Endothelial cell of umbilical vein (primary cell): ENCODE measurements around the gene MACF1. TPM values are rescaled to one million over a fixed set of nuclear protein-coding genes. Genes with fewer than 3 reads are reported as not detected.

Source experiments
- BruUV-seq: library from RNA; stranded (reverse); fragments of 400-500 nt; replicated peaks from 2 replicates; lab custom pipeline; 2021; lab: Mats Ljungman, UMichigan
- CTCF ChIA-PET: fragments of 300-600, 350-600 bp; sonication (Branson Sonifier 250); formaldehyde crosslinking; loops from one replicate; lab custom pipeline; 2021; ENCODE audit warnings: antibody characterized with exemption, inconsistent platforms; lab: Charles Lee
- POLR2A ChIA-PET: fragments of 300-600, 350-600 bp; sonication (Branson Sonifier 250); formaldehyde crosslinking; loops from one replicate; lab custom pipeline; 2021; ENCODE audit warnings: antibody characterized with exemption, inconsistent platforms; lab: Charles Lee
- DNase-seq: peaks from one replicate; pipeline ENCODE4 v3.0.0-alpha.2; 2011; ENCODE audit warnings: low read depth, low spot score
- FAIRE-seq: peaks from 2 replicates; lab custom pipeline; 2011; peaks lifted over from hg19 to GRCh38; lab: Jason Lieb, UNC
- H2AFZ ChIP-seq: 2 replicates; pipeline ENCODE4 v1.6.0; 2012; ENCODE audit warnings: low read depth, low read length, control low read depth, inconsistent platforms
- H3K27ac ChIP-seq: 2 replicates; pipeline ENCODE4 v1.5.1; 2011; ENCODE audit warnings: low read depth, mild to moderate bottlenecking, control low read depth, low read length, moderate library complexity; ENCODE audit not compliant: insufficient read depth
- H3K27me3 ChIP-seq, 2 experiments: 2 replicates each; pipeline versions ENCODE4 v1.6.0 to v1.6.1; 2011; ENCODE audit warnings: low read length in 2 of 2, mixed read lengths in 1 of 2; ENCODE audit not compliant: control insufficient read depth in 2 of 2, insufficient read depth in 2 of 2
- H3K36me3 ChIP-seq, 2 experiments: 2 replicates in 1 of 2; 3 replicates in 1 of 2; pipeline ENCODE4 v1.5.1; 2011; ENCODE audit warnings: low read length in 2 of 2, mild to moderate bottlenecking in 1 of 2, moderate library complexity in 1 of 2; ENCODE audit not compliant: control insufficient read depth in 2 of 2, insufficient read depth in 2 of 2; ENCODE audit errors: extremely low read depth in 1 of 2
- H3K4me1 ChIP-seq: 3 replicates; pipeline ENCODE4 v1.5.1; 2011; ENCODE audit warnings: mild to moderate bottlenecking, low read length; ENCODE audit not compliant: control insufficient read depth, insufficient read depth; ENCODE audit errors: extremely low read depth
- H3K4me2 ChIP-seq: 2 replicates; pipeline ENCODE4 v1.6.1; 2011; ENCODE audit warnings: low read length, control low read depth, mixed read lengths; ENCODE audit not compliant: insufficient read depth
- H3K4me3 ChIP-seq, 3 experiments: fragments of 200-600 bp in 1 of 3; sonication (generic), shearing (Covaris generic) in 1 of 3; replicated peaks in 1 of 3; 2 replicates each; pipeline ENCODE4 v1.5.1; 2011 to 2016; ENCODE audit warnings: control low read depth in 3 of 3, low read length in 3 of 3, mild to moderate bottlenecking in 2 of 3, inconsistent platforms in 1 of 3, low read depth in 1 of 3, moderate library complexity in 1 of 3; ENCODE audit not compliant: insufficient read depth in 1 of 3
- H3K79me2 ChIP-seq: 2 replicates; pipeline ENCODE4 v1.6.0; 2012; ENCODE audit warnings: low read length, inconsistent platforms; ENCODE audit not compliant: control insufficient read depth, insufficient read depth
- H3K9ac ChIP-seq: replicated peaks from 2 replicates; pipeline ENCODE3; 2011; ENCODE audit warnings: low read length, control low read depth; ENCODE audit not compliant: insufficient read depth; ENCODE audit errors: extremely low read depth
- H3K9me1 ChIP-seq: replicated peaks from 3 replicates; pipeline ENCODE4 v1.6.0; 2011; ENCODE audit warnings: mild to moderate bottlenecking, low read length; ENCODE audit not compliant: control insufficient read depth, insufficient read depth; ENCODE audit errors: extremely low read depth
- H3K9me3 ChIP-seq: replicated peaks from 2 replicates; pipeline ENCODE4 v1.5.1; 2012; ENCODE audit warnings: low read length, inconsistent platforms; ENCODE audit not compliant: control insufficient read depth, insufficient read depth
- H4K20me1 ChIP-seq: replicated peaks from 2 replicates; pipeline ENCODE3; 2011; ENCODE audit warnings: mild to moderate bottlenecking, low read length; ENCODE audit not compliant: control insufficient read depth, insufficient read depth; ENCODE audit errors: extremely low read depth
- CTCF ChIP-seq, 2 donors: IDR thresholded peaks; 1 replicate in 1 of 2; 2 replicates in 1 of 2; pipeline ENCODE4 v1.5.1; 2011; ENCODE audit warnings: low read length in 2 of 2, mild to moderate bottlenecking in 2 of 2, moderate library complexity in 2 of 2, control low read depth in 1 of 2, inconsistent platforms in 1 of 2, low read depth in 1 of 2; ENCODE audit not compliant: insufficient read depth in 1 of 2; ENCODE audit errors: extremely low read depth in 1 of 2
- EZH2 ChIP-seq: IDR thresholded peaks from 2 replicates; pipeline ENCODE4 v1.6.1; 2012; ENCODE audit warnings: borderline replicate concordance, low read depth, mild to moderate bottlenecking, moderate library complexity, low read length, inconsistent platforms; ENCODE audit not compliant: severe bottlenecking
- FOS ChIP-seq: IDR thresholded peaks from 2 replicates; pipeline ENCODE4 v1.6.1; 2011; ENCODE audit warnings: mild to moderate bottlenecking, low read length, moderate library complexity, borderline replicate concordance; ENCODE audit not compliant: insufficient read depth
- GATA2 ChIP-seq: IDR thresholded peaks from 2 replicates; pipeline ENCODE4 v1.7.0; 2011; ENCODE audit warnings: low read depth, mild to moderate bottlenecking, moderate library complexity, mixed read lengths, low read length; ENCODE audit not compliant: insufficient read length, insufficient read depth
- JUN ChIP-seq: IDR thresholded peaks from 2 replicates; pipeline ENCODE4 v1.6.1; 2011; ENCODE audit warnings: borderline replicate concordance, low read depth; ENCODE audit not compliant: insufficient read length, insufficient read depth
- MAX ChIP-seq: IDR thresholded peaks from 2 replicates; pipeline ENCODE4 v1.6.1; 2011; ENCODE audit not compliant: insufficient read depth, insufficient read length
- MYC ChIP-seq: IDR thresholded peaks from one replicate; pipeline ENCODE4 v1.6.1; 2011; ENCODE audit warnings: mild to moderate bottlenecking, low read depth, low read length
- POLR2A ChIP-seq: IDR thresholded peaks from 2 replicates; pipeline ENCODE4 v1.6.1; 2012; ENCODE audit warnings: low read depth, mild to moderate bottlenecking, control low read depth, low read length
- POLR2AphosphoS5 ChIP-seq: IDR thresholded peaks from 2 replicates; pipeline ENCODE4 v1.6.1; 2012; ENCODE audit warnings: low read depth, mild to moderate bottlenecking, control low read depth, low read length, moderate library complexity; ENCODE audit not compliant: insufficient read depth
- dilution Hi-C: fragments of 300-500 bp; cut with MboI; formaldehyde crosslinking; loops from one replicate; pipeline ENCODE4 v1.15.0; 2019; ENCODE audit warnings: low sequenced_read_pairs; ENCODE audit not compliant: extremely low pct_ligation_motif_present
- intact Hi-C: fragments of 100-400 bp; cut with micrococcal nuclease; formaldehyde crosslinking; loops from one replicate; pipeline ENCODE4 v1.10.0; 2022
- polyA plus RNA-seq, 4 experiments: library from polyadenylated mRNA; depleted of rRNA in 3 of 4; stranded (reverse) in 3 of 4; unstranded in 1 of 4; fragments of >200 nt; gene quantifications; 2 replicates each; pipeline versions ENCODE4 v1.2.1 to v1.2.3, GENCODE V29; 2011 to 2012; ENCODE audit warnings: missing spikeins in 1 of 4
- total RNA-seq: library from RNA; stranded (reverse); gene quantifications from 2 replicates; pipeline ENCODE4 v1.2.3, GENCODE V29; 2021

MACF1 gene
- total and polyA plus RNA-seq, 2 donors (not counting 3 experiments of a cell fraction or from before 2014, with no cell fraction given): 122 to 587 TPM

GRCh38 chr1:39458991-39459390 is 254.5 kb downstream of the MACF1 start:
- ChIA-PET CTCF (interaction anchor here (0.9 to 1.7 kb wide), 5 partner anchors 8 to 80 kb away, joined by 3 to 5 read pairs (median 3); no protein-coding TSS in a partner anchor), POLR2A (interaction anchor here (0.6 kb wide), 1 partner anchor 128 kb away, joined by 5 read pairs; no protein-coding TSS in a partner anchor)
- intact Hi-C loops: no loop called here
- no peak overlapping the region for H3K4me3 ChIP-seq
- no peak overlapping the region for H3K9ac ChIP-seq
- TF ChIP-seq MAX (no peak), EZH2 (no peak), MYC (no peak), CTCF (IDR thresholded peaks at IDR 0.05; ENCODE audit: extremely low read depth in 1 of 2, insufficient read depth in 1 of 2, low read depth in 1 of 2, low read length in 2 of 2) (no peak), POLR2A (no peak), JUN (no peak), FOS (no peak), POLR2AphosphoS5 (no peak), GATA2 (no peak)
- DNase-seq (no peak), FAIRE-seq (no peak)
- no TSS peak for BruUV-seq
- no peaks in the 10 kb centered on the region for H4K20me1 ChIP-seq
- no peak overlapping the region for H2AFZ ChIP-seq
- no peaks in the 10 kb centered on the region for H3K9me1 ChIP-seq
- no peak overlapping the region for H3K4me2 ChIP-seq
- no peaks in the 10 kb centered on the region for H3K9me3 ChIP-seq
- no peaks in the 10 kb centered on the region for H3K27me3 ChIP-seq
- dilution Hi-C loops: no loop called here
- no peak overlapping the region for H3K27ac ChIP-seq
- H3K36me3 ChIP-seq: peaks cover 69 to 76% of the 10 kb centered on the region in 2 experiments
- peaks cover under 1% of the 10 kb centered on the region for H3K4me1 ChIP-seq
- H3K79me2 ChIP-seq: peaks cover 5% of the 10 kb centered on the region
